Right lobe of liver (tissue), 6 donors: Measurements from ENCODE around the gene LRRC75A. TPM values are rescaled to one million over a fixed set of nuclear protein-coding genes. Genes with fewer than 3 reads are reported as not detected.

Experiments used
- ATAC-seq, 4 donors: fragments of 200-7000 bp; cut with Tn5 transposase; one replicate each; pipeline ENCODE4 v1.9.1; 2020; ENCODE audit warnings: mild to moderate bottlenecking in 4 of 4, moderate library complexity in 4 of 4
- DNase-seq, 3 donors: peaks; one replicate each; pipeline ENCODE4 v3.0.0-alpha.2; 2020
- H3K27ac ChIP-seq, 3 donors: fragments of 200-600 bp; one replicate each; pipeline ENCODE4 v1.8.0; 2022
- H3K27me3 ChIP-seq, 2 donors: fragments of 200-600 bp; one replicate each; pipeline ENCODE4 v1.8.0; 2022
- H3K36me3 ChIP-seq, 4 donors: fragments of 200-600 bp; sonication (generic) in 1 of 4; one replicate each; pipeline versions ENCODE4 v1.5.1 to v1.8.0; 2017 to 2022; ENCODE audit warnings: control low read depth in 1 of 4
- H3K4me1 ChIP-seq, 4 donors: fragments of 200-600 bp; sonication (generic) in 1 of 4; one replicate each; pipeline versions ENCODE4 v1.5.1 to v1.8.0; 2017 to 2022; ENCODE audit warnings: control low read depth in 1 of 4
- H3K4me3 ChIP-seq, 3 donors: fragments of 200-600 bp; one replicate each; pipeline ENCODE4 v1.8.0; 2022
- H3K9me3 ChIP-seq, 4 donors: fragments of 200-600 bp; sonication (generic) in 1 of 4; one replicate each; pipeline versions ENCODE4 v1.5.1 to v1.8.0; 2017 to 2022; ENCODE audit warnings: control low read depth in 1 of 4
- POLR2A ChIP-seq: fragments of 450-650 bp; IDR thresholded peaks from one replicate; pipeline ENCODE4 v1.6.1; 2017; ENCODE audit warnings: antibody characterized with exemption, mild to moderate bottlenecking
- WGBS: methylation state at CpG from one replicate; pipeline ENCODE4 v1.1.6; 2018; ENCODE audit warnings: low coverage, low lambda C conversion rate; ENCODE audit not compliant: insufficient coverage; ENCODE audit errors: missing lambda C conversion rate; 5-methylcytosine and 5-hydroxymethylcytosine counted together
- intact Hi-C, 2 donors: fragments of 100-400 bp; cut with DNase I; formaldehyde crosslinking; loops; one replicate each; pipeline versions ENCODE4 v1.11.2 to v1.14.1; 2022
- total RNA-seq, 6 experiments: library from RNA; depleted of rRNA in 2 of 6; stranded (reverse); fragments of >200 nt in 2 of 6; fragmentation: NEBNext Ultra II Directional in 3 of 6; extraction: Animal tissue kit (Norgen Biotek cat#: 25700) in 3 of 6; gene quantifications; one replicate each; pipeline versions ENCODE4 v1.1.0 to v1.2.4, GENCODE V29; 2016 to 2023
- TF ChIP-seq, protein P1 (sequence below), 4 donors: fragments of 200-600 bp in 3 of 4; fragments of 450-650 bp in 1 of 4; IDR thresholded peaks; one replicate each; pipeline versions ENCODE4 v1.5.1 to v1.8.0; 2016 to 2022; ENCODE audit warnings: antibody characterized with exemption in 4 of 4, mild to moderate bottlenecking in 2 of 4
- donor health status: DM: no; HTN: yes; CAD: no.
- donor health status: DM: no; HTN: no; CAD: no.
- donor health status: DM: no; HTN: no; CAD: no.
- donor health status: DM: no; HTN: yes; CAD: no.
- donor health status: DM: no; HTN: yes; CAD: no.

Gene LRRC75A
- total RNA-seq, 6 experiments from 2014 or later: 0.12 to 0.62 (median 0.22) TPM

DNA sequence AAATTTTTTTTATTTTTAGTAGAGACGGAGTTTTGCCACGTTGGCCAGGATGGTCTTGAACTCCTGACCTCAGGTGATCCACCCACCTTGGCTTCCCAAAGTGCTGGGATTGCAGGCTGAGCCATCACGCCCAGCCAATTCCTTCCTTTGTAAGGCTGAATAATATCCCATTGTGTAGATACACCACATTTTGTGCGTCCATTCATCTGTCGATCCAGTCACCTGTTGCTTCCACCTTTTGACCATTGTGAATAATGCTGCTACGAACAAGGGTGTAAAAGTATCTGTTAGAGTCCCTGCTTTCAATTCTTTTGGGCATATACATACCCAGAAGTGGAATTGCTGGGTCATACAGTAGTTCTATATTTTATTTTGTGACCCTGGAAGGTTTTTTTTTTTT lies 61.3 kb downstream of the LRRC75A start:
- H3K27ac ChIP-seq: no peak overlapping the region
- no peak for ATAC-seq
- peaks cover 0 to 4% (median 0%) of the 10 kb centered on the region in 4 donors for H3K4me1 ChIP-seq
- intact Hi-C loops: no loop called here
- no peak for DNase-seq
- H3K36me3 ChIP-seq: no peaks in the 10 kb centered on the region
- TF ChIP-seq POLR2A: no peak
- TF ChIP-seq, protein P1, sequence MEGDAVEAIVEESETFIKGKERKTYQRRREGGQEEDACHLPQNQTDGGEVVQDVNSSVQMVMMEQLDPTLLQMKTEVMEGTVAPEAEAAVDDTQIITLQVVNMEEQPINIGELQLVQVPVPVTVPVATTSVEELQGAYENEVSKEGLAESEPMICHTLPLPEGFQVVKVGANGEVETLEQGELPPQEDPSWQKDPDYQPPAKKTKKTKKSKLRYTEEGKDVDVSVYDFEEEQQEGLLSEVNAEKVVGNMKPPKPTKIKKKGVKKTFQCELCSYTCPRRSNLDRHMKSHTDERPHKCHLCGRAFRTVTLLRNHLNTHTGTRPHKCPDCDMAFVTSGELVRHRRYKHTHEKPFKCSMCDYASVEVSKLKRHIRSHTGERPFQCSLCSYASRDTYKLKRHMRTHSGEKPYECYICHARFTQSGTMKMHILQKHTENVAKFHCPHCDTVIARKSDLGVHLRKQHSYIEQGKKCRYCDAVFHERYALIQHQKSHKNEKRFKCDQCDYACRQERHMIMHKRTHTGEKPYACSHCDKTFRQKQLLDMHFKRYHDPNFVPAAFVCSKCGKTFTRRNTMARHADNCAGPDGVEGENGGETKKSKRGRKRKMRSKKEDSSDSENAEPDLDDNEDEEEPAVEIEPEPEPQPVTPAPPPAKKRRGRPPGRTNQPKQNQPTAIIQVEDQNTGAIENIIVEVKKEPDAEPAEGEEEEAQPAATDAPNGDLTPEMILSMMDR (IDR thresholded peaks at IDR 0.05): no peak
- no peak overlapping the region for H3K4me3 ChIP-seq
- H3K27me3 ChIP-seq: no peaks in the 10 kb centered on the region
- no peaks in the 10 kb centered on the region for H3K9me3 ChIP-seq
- WGBS: 71% methylated on average over 6 of the region's 6 CpGs

DNA sequence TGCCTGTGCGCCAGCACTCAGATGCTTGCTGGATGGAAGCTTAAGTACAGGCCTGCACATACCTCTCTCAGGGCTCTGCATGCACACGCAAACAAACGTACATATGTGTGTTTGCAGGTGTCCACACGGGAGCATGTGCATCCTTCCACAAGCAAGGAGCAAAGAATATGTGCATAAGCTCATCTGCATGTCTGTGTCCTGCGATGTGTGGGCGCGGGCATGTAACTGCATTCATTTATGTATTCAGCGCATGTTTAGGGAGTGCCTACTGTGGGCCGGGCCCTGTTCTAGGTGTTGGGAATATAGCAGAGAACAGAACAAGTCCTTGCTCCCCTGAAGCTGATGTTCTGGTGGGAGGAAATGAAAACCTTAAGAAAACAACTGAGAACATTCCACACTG lies 62.9 kb downstream of the LRRC75A start:
- Histone ChIP-seq H3K27ac (no peak overlapping the region), H3K27me3 (no peaks in the 10 kb centered on the region), H3K9me3 (no peaks in the 10 kb centered on the region), H3K36me3 (no peaks in the 10 kb centered on the region), H3K4me1 (peaks cover 0 to 10% (median 0%) of the 10 kb centered on the region in 4 donors), H3K4me3 (no peak overlapping the region)
- 87% methylated on average over 7 of the region's 9 CpGs for WGBS
- intact Hi-C loops: no loop called here
- ATAC-seq: no peak
- no peak for TF ChIP-seq POLR2A
- TF ChIP-seq, protein P1 (IDR thresholded peaks at IDR 0.05): no peak
- no peak for DNase-seq

DNA sequence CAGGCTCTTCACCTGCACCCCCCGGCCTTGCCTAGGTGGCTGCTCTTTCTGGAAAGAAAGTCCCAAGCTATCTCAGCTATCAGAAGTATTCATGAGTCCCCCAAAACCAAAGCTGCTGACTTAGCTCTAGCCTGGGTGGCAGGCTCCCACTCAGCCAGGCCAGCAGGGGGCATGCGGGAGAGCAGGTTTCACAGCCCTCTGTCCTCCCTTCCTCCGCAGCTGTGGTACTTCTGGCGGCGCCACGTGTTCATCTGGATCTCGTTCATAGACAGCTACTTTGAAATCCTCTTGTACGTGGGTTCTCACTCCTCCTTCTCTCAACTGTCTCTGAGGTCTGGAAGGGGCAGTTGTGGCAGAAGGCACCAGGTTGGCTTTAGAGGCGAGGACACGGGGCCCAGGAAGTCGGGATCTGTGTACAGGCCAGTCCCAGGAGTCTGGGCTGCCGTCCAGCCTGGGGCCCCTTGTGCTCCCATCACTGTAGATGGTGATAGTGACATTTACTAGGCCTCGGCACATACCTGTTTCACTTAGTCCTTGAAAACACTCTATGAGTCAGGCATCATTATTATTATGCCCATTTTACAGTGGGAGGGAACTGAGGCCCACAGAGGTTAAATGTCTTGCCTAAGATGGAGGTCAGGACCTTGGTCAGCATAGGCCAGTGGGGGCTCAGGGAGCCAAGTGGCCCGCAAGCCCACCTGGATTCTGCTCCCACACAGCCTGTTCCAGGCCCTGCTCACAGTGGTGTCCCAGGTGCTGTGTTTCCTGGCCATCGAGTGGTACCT lies 63.7 kb downstream of the LRRC75A start:
- Histone ChIP-seq H3K4me3 (no peak overlapping the region), H3K36me3 (no peaks in the 10 kb centered on the region), H3K27me3 (no peaks in the 10 kb centered on the region), H3K4me1 (peaks cover 0 to 10% (median 0%) of the 10 kb centered on the region in 4 donors), H3K9me3 (no peaks in the 10 kb centered on the region), H3K27ac (no peak overlapping the region)
- 48% methylated on average over 7 of the region's 15 CpGs for WGBS
- DNase-seq: peak in 2 of 3 donors; percentile 67 to 68
- peak; percentile 65 to 89 (median 78) for ATAC-seq
- intact Hi-C loops: no loop called here
- TF ChIP-seq POLR2A: no peak
- TF ChIP-seq, protein P1 (IDR thresholded peaks at IDR 0.05): peak; percentile 46 to 66 (median 63)

GRCh38 chr17:16427020-16427419 lies 65.0 kb downstream of the LRRC75A start:
- no peak for ATAC-seq
- peaks cover 0 to 10% (median 0%) of the 10 kb centered on the region in 4 donors for H3K4me1 ChIP-seq
- H3K27me3 ChIP-seq: no peaks in the 10 kb centered on the region
- TF ChIP-seq POLR2A: no peak
- TF ChIP-seq, protein P1 (IDR thresholded peaks at IDR 0.05): no peak
- intact Hi-C loops: no loop called here
- no peaks in the 10 kb centered on the region for H3K9me3 ChIP-seq
- no peak overlapping the region for H3K27ac ChIP-seq
- 88% methylated on average over 1 of the region's 3 CpGs for WGBS
- H3K36me3 ChIP-seq: no peaks in the 10 kb centered on the region
- no peak for DNase-seq
- H3K4me3 ChIP-seq: no peak overlapping the region
